Calu3 (cell line): ENCODE data around the gene IP6K3. TPM values are rescaled to one million over a fixed set of nuclear protein-coding genes. Genes with fewer than 3 reads are reported as not detected.

Experiments
- Bru-seq: library from RNA; stranded (reverse); fragments of 400-500 nt; gene quantifications from one replicate; lab custom pipeline; 2021; lab: Mats Ljungman, UMichigan
- BruChase-seq, 2 experiments: library from RNA; stranded (reverse); fragments of 400-500 nt; gene quantifications; one replicate each; lab custom pipeline; 2021; lab: Mats Ljungman, UMichigan
- BruUV-seq: library from RNA; stranded (reverse); fragments of 400-500 nt; replicated peaks from 2 replicates; lab custom pipeline; 2021; lab: Mats Ljungman, UMichigan
- CTCF ChIA-PET: fragments of 300-600 bp; sonication (Branson Sonifier 250); formaldehyde crosslinking; loops from one replicate; lab custom pipeline; 2022; ENCODE audit warnings: antibody characterized with exemption; lab: Charles Lee
- DNase-seq: peaks from one replicate; pipeline ENCODE4 v3.0.0; 2022
- H3K27ac Mint-ChIP-seq: one replicate; pipeline ENCODE4 v1.8.0; 2022; ENCODE audit warnings: mixed read lengths; ENCODE audit not compliant: unreplicated experiment
- H3K27me3 Mint-ChIP-seq: one replicate; pipeline ENCODE4 v1.8.0; 2022; ENCODE audit warnings: mixed read lengths; ENCODE audit not compliant: unreplicated experiment
- H3K36me3 Mint-ChIP-seq: one replicate; pipeline ENCODE4 v1.8.0; 2022; ENCODE audit warnings: mild to moderate bottlenecking, moderate library complexity, mixed read lengths; ENCODE audit not compliant: insufficient read depth, unreplicated experiment
- H3K4me1 Mint-ChIP-seq: one replicate; pipeline ENCODE4 v1.8.0; 2022; ENCODE audit warnings: mild to moderate bottlenecking, low read depth, mixed read lengths; ENCODE audit not compliant: unreplicated experiment
- H3K4me3 Mint-ChIP-seq: one replicate; pipeline ENCODE4 v1.8.0; 2022; ENCODE audit warnings: mild to moderate bottlenecking, low read depth, moderate library complexity, mixed read lengths; ENCODE audit not compliant: unreplicated experiment
- H3K9me3 Mint-ChIP-seq: one replicate; pipeline ENCODE4 v1.8.0; 2022; ENCODE audit warnings: low read depth, mixed read lengths; ENCODE audit not compliant: unreplicated experiment
- CTCF ChIP-seq: fragments of 200-600 bp; IDR thresholded peaks from one replicate; pipeline ENCODE4 v1.8.0; 2022; ENCODE audit warnings: antibody characterized with exemption; ENCODE audit not compliant: unreplicated experiment
- intact Hi-C: fragments of 100-400 bp; cut with micrococcal nuclease; formaldehyde crosslinking; loops from one replicate; pipeline ENCODE4 v1.10.0; 2022; ENCODE audit not compliant: unreplicated experiment
- long read RNA-seq: library from polyadenylated mRNA; stranded (forward); transcript quantifications from one replicate; pipeline ENCODE4 v2.0.0, GENCODE V29; 2022
- total RNA-seq: library from RNA; stranded (reverse); gene quantifications from 2 replicates; pipeline ENCODE4 v1.2.3, GENCODE V29; 2022

The IP6K3 gene
- total RNA-seq = not detected in 2 replicates
- Bru-seq, nascent RNA = not detected
- not detected for BruChase-seq, experiment 1, labeled RNA remaining after a 6-hour chase
- BruChase-seq, experiment 2, labeled RNA remaining after a 2-hour chase = percentile 4 among the genes with signal in this experiment
- long read RNA-seq = 0 reads

DNA sequence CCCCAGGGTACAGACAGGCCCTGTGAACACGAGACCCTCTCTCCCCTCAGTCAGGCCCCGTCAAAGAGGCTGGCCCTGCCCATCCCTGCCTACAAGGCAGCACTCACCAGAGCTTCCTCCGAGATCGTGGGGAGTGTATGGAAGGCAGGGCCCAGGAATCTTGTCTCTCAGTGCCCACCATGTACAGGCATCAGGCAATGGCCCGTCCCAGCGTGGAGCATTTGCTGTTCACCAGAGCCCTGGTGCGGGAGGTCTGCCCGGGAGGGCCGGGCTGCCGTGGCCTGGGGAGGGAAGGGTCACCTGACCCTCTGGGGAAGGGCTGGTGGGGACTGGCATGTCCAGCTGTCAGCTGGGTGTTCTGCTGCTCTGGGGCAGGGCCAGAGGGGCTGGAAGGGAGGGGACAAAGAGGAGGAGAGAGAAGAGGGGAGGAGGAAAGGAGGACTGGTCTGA is at the start of gene IP6K3:
IP6K3 (minus strand) TSS at position 255 of the 450 bp plus-strand sequence. CDS start 11,429 bp downstream, outside the sequence.
- no peak for DNase-seq
- CTCF ChIA-PET = interaction anchor here (1.4 to 2.7 kb wide), 2 partner anchors 14 to 36 kb away, joined by 5 to 11 read pairs; partner anchors contain the start of gene UQCC2
- H3K36me3 Mint-ChIP-seq = no peaks in the 10 kb centered on the region
- H3K4me1 Mint-ChIP-seq = peaks cover 29% of the 10 kb centered on the region
- H3K9me3 Mint-ChIP-seq = no peaks in the 10 kb centered on the region
- no peak for TF ChIP-seq CTCF
- no peak within 1 kb of the TSS for H3K27ac Mint-ChIP-seq
- H3K27me3 Mint-ChIP-seq = peaks cover 38% of the 10 kb centered on the region
- no TSS peak for BruUV-seq
- intact Hi-C loops = no loop called here
- H3K4me3 Mint-ChIP-seq = no peak within 1 kb of the TSS

- no peaks in the 10 kb centered on the region for H3K36me3 Mint-ChIP-seq
- no peak for TF ChIP-seq CTCF
- CTCF ChIA-PET = interaction anchor here (0.8 to 0.9 kb wide), 2 partner anchors 23 to 84 kb away, joined by 3 to 4 read pairs; partner anchors contain the start of gene UQCC2
- intact Hi-C loops = no loop called here
- H3K27me3 Mint-ChIP-seq = peaks cover 97% of the 10 kb centered on the region
- H3K4me3 Mint-ChIP-seq = no peak overlapping the region
- no peak overlapping the region for H3K27ac Mint-ChIP-seq
- H3K9me3 Mint-ChIP-seq = no peaks in the 10 kb centered on the region
- H3K4me1 Mint-ChIP-seq = no peaks in the 10 kb centered on the region
- DNase-seq = no peak
- BruUV-seq = no TSS peak
Measured at GRCh38 chr6:33794910-33795623, 48.4 kb upstream of the IP6K3 start.

GRCh38 chr6:33792981-33793380 is 46.3 kb upstream of the IP6K3 start:
- no peaks in the 10 kb centered on the region for H3K4me1 Mint-ChIP-seq
- CTCF ChIA-PET = no interaction called here
- no peaks in the 10 kb centered on the region for H3K9me3 Mint-ChIP-seq
- no peak for TF ChIP-seq CTCF
- intact Hi-C loops = no loop called here
- DNase-seq = no peak
- H3K27ac Mint-ChIP-seq = no peak overlapping the region
- H3K36me3 Mint-ChIP-seq = peaks cover 8% of the 10 kb centered on the region
- BruUV-seq = no TSS peak
- H3K4me3 Mint-ChIP-seq = no peak overlapping the region
- peaks cover 82% of the 10 kb centered on the region for H3K27me3 Mint-ChIP-seq

DNA sequence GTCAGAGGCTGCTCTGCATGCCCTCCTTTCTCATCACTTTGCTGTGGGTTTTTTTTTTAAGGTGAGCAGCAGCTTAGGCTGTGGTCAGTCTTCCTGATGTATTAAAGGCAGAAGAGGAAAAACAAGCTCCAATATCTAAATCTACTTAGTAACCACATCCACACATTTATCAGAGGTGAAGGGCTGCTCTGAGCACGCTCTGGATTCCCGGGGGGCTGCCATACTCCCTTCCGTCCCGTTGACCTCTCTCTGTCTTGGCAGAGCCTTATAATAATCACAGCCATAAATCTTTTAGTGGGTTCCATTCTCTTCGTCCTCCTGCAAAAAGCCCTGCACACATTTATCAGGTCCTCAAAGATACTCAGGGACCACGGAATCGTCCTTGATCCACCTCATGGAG is 44.9 kb upstream of the IP6K3 start:
- CTCF ChIA-PET = no interaction called here
- intact Hi-C loops = no loop called here
- H3K4me1 Mint-ChIP-seq = peaks cover 9% of the 10 kb centered on the region
- H3K36me3 Mint-ChIP-seq = peaks cover 16% of the 10 kb centered on the region
- no peak overlapping the region for H3K27ac Mint-ChIP-seq
- no peak overlapping the region for H3K4me3 Mint-ChIP-seq
- H3K9me3 Mint-ChIP-seq = no peaks in the 10 kb centered on the region
- no peak for TF ChIP-seq CTCF
- no TSS peak for BruUV-seq
- no peak for DNase-seq
- peaks cover 68% of the 10 kb centered on the region for H3K27me3 Mint-ChIP-seq
